Measurements from ENCODE around the gene HIBCH. TPM values are rescaled to one million over a fixed set of nuclear protein-coding genes. Genes with fewer than 3 reads are reported as not detected.

HIBCH gene
- total RNA-seq, 1 donor from 2014 or later = 24.5 TPM

DNA sequence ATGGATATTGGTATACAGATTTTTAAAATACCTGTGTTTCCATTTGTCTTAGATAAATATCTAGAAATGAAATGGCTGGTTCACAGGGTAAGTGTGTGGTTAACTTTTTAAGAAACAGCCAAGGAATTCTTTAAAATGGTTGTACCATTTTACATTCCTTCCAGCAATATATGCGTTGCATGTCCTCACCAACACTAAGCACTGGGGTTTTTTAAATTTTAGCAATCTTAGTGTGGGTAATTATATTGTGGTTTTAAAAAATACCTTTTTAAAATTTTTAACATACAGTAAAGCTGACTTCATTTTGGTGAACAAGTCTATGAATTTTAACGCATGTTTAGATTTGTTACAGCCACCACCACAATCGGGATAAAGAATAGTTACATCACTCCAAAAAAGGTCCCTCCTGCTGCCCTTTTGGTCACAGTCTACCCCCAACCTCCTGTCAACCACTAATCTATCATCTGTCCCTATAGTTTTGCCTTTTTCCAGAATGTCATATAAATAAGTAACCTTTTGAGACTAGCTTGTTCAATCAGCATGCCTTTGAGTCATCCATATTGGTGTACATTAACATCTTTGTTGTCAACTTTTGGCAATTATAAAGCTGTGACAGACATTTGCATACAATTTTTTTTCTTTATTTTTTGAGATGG is 129.0 kb downstream of the HIBCH start:
- TF ChIP-seq, protein P1, sequence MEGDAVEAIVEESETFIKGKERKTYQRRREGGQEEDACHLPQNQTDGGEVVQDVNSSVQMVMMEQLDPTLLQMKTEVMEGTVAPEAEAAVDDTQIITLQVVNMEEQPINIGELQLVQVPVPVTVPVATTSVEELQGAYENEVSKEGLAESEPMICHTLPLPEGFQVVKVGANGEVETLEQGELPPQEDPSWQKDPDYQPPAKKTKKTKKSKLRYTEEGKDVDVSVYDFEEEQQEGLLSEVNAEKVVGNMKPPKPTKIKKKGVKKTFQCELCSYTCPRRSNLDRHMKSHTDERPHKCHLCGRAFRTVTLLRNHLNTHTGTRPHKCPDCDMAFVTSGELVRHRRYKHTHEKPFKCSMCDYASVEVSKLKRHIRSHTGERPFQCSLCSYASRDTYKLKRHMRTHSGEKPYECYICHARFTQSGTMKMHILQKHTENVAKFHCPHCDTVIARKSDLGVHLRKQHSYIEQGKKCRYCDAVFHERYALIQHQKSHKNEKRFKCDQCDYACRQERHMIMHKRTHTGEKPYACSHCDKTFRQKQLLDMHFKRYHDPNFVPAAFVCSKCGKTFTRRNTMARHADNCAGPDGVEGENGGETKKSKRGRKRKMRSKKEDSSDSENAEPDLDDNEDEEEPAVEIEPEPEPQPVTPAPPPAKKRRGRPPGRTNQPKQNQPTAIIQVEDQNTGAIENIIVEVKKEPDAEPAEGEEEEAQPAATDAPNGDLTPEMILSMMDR (IDR thresholded peaks at IDR 0.05; ENCODE audit: borderline replicate concordance) = no peak
- Histone ChIP-seq H3K27ac (replicated peaks) (no peak overlapping the region), H3K4me3 (no peak overlapping the region), H3K27me3 (ENCODE audit: low read depth) (no peaks in the 10 kb centered on the region), H3K4me1 (peaks cover 32% of the 10 kb centered on the region), H3K9me3 (replicated peaks) (no peaks in the 10 kb centered on the region), H3K36me3 (peaks cover 3% of the 10 kb centered on the region)
- no peak for DNase-seq
- intact Hi-C loops (cut with micrococcal nuclease) = no loop called here

DNA sequence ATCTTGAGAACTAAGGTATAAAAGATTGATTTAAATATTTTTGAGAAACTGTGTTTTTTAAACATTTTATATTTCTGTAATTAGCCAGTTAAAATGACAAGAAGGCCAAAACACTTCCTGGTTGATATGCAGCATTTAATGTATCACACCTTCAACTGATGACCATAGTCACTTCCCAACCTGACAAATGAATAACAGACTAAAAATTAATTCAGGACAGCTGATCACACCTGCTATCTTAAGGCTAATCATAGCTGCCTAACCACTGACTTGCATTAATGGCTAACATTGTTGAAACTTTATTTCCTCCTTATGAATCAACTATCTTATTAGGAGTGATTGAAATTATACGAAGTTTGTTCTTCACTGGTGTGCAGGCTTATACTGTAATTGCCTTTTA is 131.3 kb downstream of the HIBCH start:
- Histone ChIP-seq H3K9me3 (replicated peaks) (no peaks in the 10 kb centered on the region), H3K27ac (replicated peaks) (peak overlapping the region; percentile 10), H3K36me3 (no peaks in the 10 kb centered on the region), H3K4me1 (peaks cover 39% of the 10 kb centered on the region), H3K4me3 (no peak overlapping the region), H3K27me3 (ENCODE audit: low read depth) (no peaks in the 10 kb centered on the region)
- no peak for DNase-seq
- TF ChIP-seq, protein P1 (IDR thresholded peaks at IDR 0.05; ENCODE audit: borderline replicate concordance) = no peak
- intact Hi-C loops (cut with micrococcal nuclease) = no loop called here

DNA sequence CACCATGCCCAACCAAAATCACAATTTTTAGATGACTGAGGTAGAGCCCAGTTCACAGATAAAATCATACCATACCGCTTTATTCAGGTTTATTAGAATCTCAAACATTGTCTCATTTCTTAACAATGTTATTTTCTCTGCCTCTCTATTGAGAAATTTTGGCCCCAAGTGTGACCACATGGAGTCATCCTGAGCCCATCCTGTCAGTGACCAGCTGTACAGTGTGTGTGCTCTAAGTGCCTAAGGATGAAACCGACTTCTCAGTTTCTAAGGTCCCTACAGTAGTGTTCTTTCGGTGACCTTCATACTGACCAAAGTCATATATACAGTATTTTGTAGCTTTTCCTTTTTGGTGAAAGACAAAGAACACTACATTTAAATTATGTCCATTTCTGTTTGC is 133.4 kb downstream of the HIBCH start:
- no peaks in the 10 kb centered on the region for H3K9me3 ChIP-seq (replicated peaks)
- intact Hi-C loops (cut with micrococcal nuclease) = no loop called here
- peaks cover 59% of the 10 kb centered on the region for H3K4me1 ChIP-seq
- no peak overlapping the region for H3K27ac ChIP-seq (replicated peaks)
- TF ChIP-seq, protein P1 (IDR thresholded peaks at IDR 0.05; ENCODE audit: borderline replicate concordance) = no peak
- H3K27me3 ChIP-seq (ENCODE audit: low read depth) = no peaks in the 10 kb centered on the region
- no peak overlapping the region for H3K4me3 ChIP-seq
- no peaks in the 10 kb centered on the region for H3K36me3 ChIP-seq
- no peak for DNase-seq

DNA sequence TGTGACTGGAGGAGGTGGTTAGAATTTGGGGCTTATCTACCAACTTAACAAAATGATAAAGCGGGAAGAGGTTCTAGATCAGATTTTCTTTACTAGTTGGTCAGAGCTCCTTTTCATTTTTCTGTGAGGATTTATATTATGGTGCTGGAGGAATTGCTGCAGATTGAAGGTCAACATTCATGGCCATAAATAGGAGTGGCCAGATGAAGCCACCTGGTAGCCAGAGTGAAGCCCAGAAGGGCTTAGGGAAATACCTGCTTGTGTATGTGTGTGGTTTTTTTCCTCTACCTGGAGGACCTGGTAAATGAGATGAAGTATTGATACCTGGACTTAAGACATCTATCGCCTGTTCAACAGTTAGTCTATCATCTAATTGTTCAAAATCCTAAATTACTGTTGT is 134.2 kb downstream of the HIBCH start:
- H3K4me3 ChIP-seq = no peak overlapping the region
- TF ChIP-seq, protein P1 (IDR thresholded peaks at IDR 0.05; ENCODE audit: borderline replicate concordance) = no peak
- no peaks in the 10 kb centered on the region for H3K9me3 ChIP-seq (replicated peaks)
- no peak for DNase-seq
- H3K36me3 ChIP-seq = no peaks in the 10 kb centered on the region
- intact Hi-C loops (cut with micrococcal nuclease) = no loop called here
- H3K4me1 ChIP-seq = peaks cover 67% of the 10 kb centered on the region
- peak overlapping the region; percentile 98 for H3K27ac ChIP-seq (replicated peaks)
- no peaks in the 10 kb centered on the region for H3K27me3 ChIP-seq (ENCODE audit: low read depth)

DNA sequence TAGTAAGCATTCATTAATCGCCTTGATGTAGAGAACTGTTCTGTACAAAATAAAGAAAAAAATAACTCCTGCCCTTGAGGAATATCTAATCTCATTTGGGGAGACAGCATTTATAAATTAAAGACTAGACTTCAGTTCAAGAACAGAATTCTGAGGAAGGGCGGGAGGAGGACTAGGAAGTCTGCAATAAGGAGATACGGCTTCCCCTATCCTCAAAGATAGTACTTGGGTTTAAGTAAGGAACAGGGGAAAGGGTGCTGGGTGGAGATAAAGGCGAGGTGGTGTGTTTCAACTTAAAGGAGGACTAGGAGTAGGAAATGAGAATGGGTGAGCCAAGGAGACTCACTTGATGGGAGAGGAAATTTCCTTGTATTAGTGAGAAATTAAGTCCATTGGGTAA is 135.2 kb downstream of the HIBCH start:
- Histone ChIP-seq H3K27ac (replicated peaks) (peak overlapping the region; percentile 98), H3K4me1 (peaks cover 77% of the 10 kb centered on the region), H3K36me3 (no peaks in the 10 kb centered on the region), H3K4me3 (no peak overlapping the region), H3K27me3 (ENCODE audit: low read depth) (no peaks in the 10 kb centered on the region), H3K9me3 (replicated peaks) (no peaks in the 10 kb centered on the region)
- intact Hi-C loops (cut with micrococcal nuclease) = no loop called here
- TF ChIP-seq, protein P1 (IDR thresholded peaks at IDR 0.05; ENCODE audit: borderline replicate concordance) = no peak
- DNase-seq = no peak
